IMR-90 (cell line): ENCODE results near the gene CD96. TPM values are rescaled to one million over a fixed set of nuclear protein-coding genes. Genes with fewer than 3 reads are reported as not detected.

ENCODE experiments used
- ATAC-seq: fragments of 200-7000 bp; cut with Tn5 transposase; 2 replicates; pipeline ENCODE4 v1.9.1; 2020; ENCODE audit warnings: low read depth, mild to moderate bottlenecking, moderate library complexity
- BruUV-seq: library from RNA; stranded (reverse); fragments of 400-500 nt; replicated peaks from 2 replicates; lab custom pipeline; 2021; lab: Mats Ljungman, UMichigan
- CTCF ChIA-PET: fragments of 300-600 bp; formaldehyde crosslinking; extraction: SDS; loops from one replicate; lab custom pipeline; 2021; ENCODE audit warnings: antibody characterized with exemption; lab: Yijun Ruan, JAX
- POLR2A ChIA-PET: fragments of 300-600 bp; sonication (Branson Sonifier 250); formaldehyde crosslinking; loops from one replicate; lab custom pipeline; 2022; ENCODE audit warnings: antibody characterized with exemption; ENCODE audit not compliant: unreplicated experiment; lab: Charles Lee
- DNase-seq: peaks from one replicate; pipeline ENCODE4 v3.0.0; 2013
- H2AFZ ChIP-seq: replicated peaks from 2 replicates; pipeline ENCODE3; 2013; ENCODE audit warnings: low read length, mild to moderate bottlenecking; ENCODE audit not compliant: poor library complexity
- H2AK5ac ChIP-seq: 2 replicates; pipeline ENCODE4 v1.6.1; 2013; ENCODE audit warnings: low read depth, low read length, inconsistent platforms
- H2AK9ac ChIP-seq: replicated peaks from 2 replicates; pipeline ENCODE3; 2013; ENCODE audit warnings: mild to moderate bottlenecking, low read depth, low read length, moderate library complexity; ENCODE audit not compliant: poor library complexity
- H2BK120ac ChIP-seq: 2 replicates; pipeline ENCODE4 v1.6.1; 2013; ENCODE audit warnings: low read depth, low read length, inconsistent platforms
- H2BK15ac ChIP-seq: 3 replicates; pipeline ENCODE4 v1.6.1; 2013; ENCODE audit warnings: low read depth, low read length, inconsistent platforms
- H2BK20ac ChIP-seq: 2 replicates; pipeline ENCODE4 v1.6.1; 2013; ENCODE audit warnings: low read depth, mild to moderate bottlenecking, inconsistent platforms, low read length, moderate library complexity
- H2BK5ac ChIP-seq: 2 replicates; pipeline ENCODE4 v1.6.1; 2013; ENCODE audit warnings: mild to moderate bottlenecking, low read depth, low read length, inconsistent platforms; ENCODE audit not compliant: poor library complexity, severe bottlenecking
- H3K14ac ChIP-seq: replicated peaks from 2 replicates; pipeline ENCODE4 v1.6.1; 2013; ENCODE audit warnings: low read depth, low read length, inconsistent platforms
- H3K18ac ChIP-seq: 2 replicates; pipeline ENCODE4 v1.6.1; 2013; ENCODE audit warnings: low read depth, low read length, control low read depth
- H3K23ac ChIP-seq: 2 replicates; pipeline ENCODE4 v1.6.1; 2013; ENCODE audit warnings: low read depth, low read length, inconsistent platforms
- H3K27ac ChIP-seq: 2 replicates; pipeline ENCODE4 v1.5.1; 2013; ENCODE audit warnings: mild to moderate bottlenecking, control low read depth, low read length; ENCODE audit not compliant: insufficient read depth
- H3K27me3 ChIP-seq: 2 replicates; pipeline ENCODE4 v1.6.1; 2013; ENCODE audit warnings: low read length; ENCODE audit not compliant: control insufficient read depth, insufficient read depth
- H3K36me3 ChIP-seq: 2 replicates; pipeline ENCODE4 v1.6.1; 2013; ENCODE audit warnings: low read length, mixed read lengths; ENCODE audit not compliant: control insufficient read depth, insufficient read depth
- H3K4ac ChIP-seq: 2 replicates; pipeline ENCODE4 v1.6.1; 2013; ENCODE audit warnings: low read depth, low read length, inconsistent platforms
- H3K4me1 ChIP-seq: 2 replicates; pipeline ENCODE4 v1.6.1; 2013; ENCODE audit warnings: low read length, mixed read lengths; ENCODE audit not compliant: control insufficient read depth, insufficient read depth
- H3K4me2 ChIP-seq: 2 replicates; pipeline ENCODE4 v1.6.1; 2013; ENCODE audit warnings: low read depth, mild to moderate bottlenecking, control low read depth, low read length, moderate library complexity
- H3K4me3 ChIP-seq: 2 replicates; pipeline ENCODE4 v1.5.1; 2013; ENCODE audit warnings: low read depth, mild to moderate bottlenecking, control low read depth, low read length, moderate library complexity; ENCODE audit not compliant: insufficient read depth
- H3K56ac ChIP-seq: 2 replicates; pipeline ENCODE4 v1.6.1; 2013; ENCODE audit warnings: low read length, inconsistent platforms; ENCODE audit not compliant: insufficient read depth; ENCODE audit errors: extremely low read depth
- H3K79me1 ChIP-seq, 2 experiments: 2 replicates each; pipeline ENCODE4 v1.6.1; 2013; ENCODE audit warnings: low read length in 2 of 2, inconsistent platforms in 1 of 2, low read depth in 1 of 2
- H3K9ac ChIP-seq: 2 replicates; pipeline ENCODE4 v1.6.1; 2013; ENCODE audit warnings: low read depth, low read length, control low read depth
- H3K9me1 ChIP-seq: 2 replicates; pipeline ENCODE4 v1.6.1; 2013; ENCODE audit warnings: low read length, inconsistent platforms; ENCODE audit not compliant: insufficient read depth
- H3K9me3 ChIP-seq: 2 replicates; pipeline ENCODE4 v1.6.1; 2013; ENCODE audit warnings: low read length; ENCODE audit not compliant: control insufficient read depth, insufficient read depth
- H4K20me1 ChIP-seq: 2 replicates; pipeline ENCODE4 v1.6.1; 2013; ENCODE audit warnings: low read length, inconsistent platforms; ENCODE audit not compliant: insufficient read depth
- H4K5ac ChIP-seq: 2 replicates; pipeline ENCODE4 v1.6.1; 2013; ENCODE audit warnings: mild to moderate bottlenecking, low read depth, low read length, control low read depth
- H4K8ac ChIP-seq, 2 experiments: 2 replicates each; pipeline ENCODE4 v1.6.1; 2013; ENCODE audit warnings: low read depth in 2 of 2, low read length in 2 of 2, control low read depth in 1 of 2, inconsistent platforms in 1 of 2
- H4K91ac ChIP-seq: 2 replicates; pipeline ENCODE4 v1.6.1; 2013; ENCODE audit warnings: low read depth, low read length, inconsistent platforms; ENCODE audit not compliant: insufficient read depth
- BHLHE40 ChIP-seq: fragments of 150-350 bp; IDR thresholded peaks from 2 replicates; pipeline ENCODE4 v1.6.1; 2016; ENCODE audit warnings: mild to moderate bottlenecking, low read depth, low read length
- CEBPB ChIP-seq: IDR thresholded peaks from 2 replicates; pipeline ENCODE4 v1.6.1; 2012; ENCODE audit warnings: low read depth, low read length, improper control_type of control experiment
- CHD1 ChIP-seq: IDR thresholded peaks from 2 replicates; pipeline ENCODE4 v1.6.1; 2012; ENCODE audit warnings: low read depth, low read length, improper control_type of control experiment
- FOS ChIP-seq: fragments of 150-350 bp; IDR thresholded peaks from 2 replicates; pipeline ENCODE4 v1.6.1; 2016; ENCODE audit warnings: low read depth, low read length
- MAFK ChIP-seq: IDR thresholded peaks from 2 replicates; pipeline ENCODE4 v1.6.1; 2012; ENCODE audit warnings: low read depth, low read length, improper control_type of control experiment
- MAZ ChIP-seq: IDR thresholded peaks from 2 replicates; pipeline ENCODE4 v1.6.1; 2012; ENCODE audit warnings: low read depth, mild to moderate bottlenecking, low read length, improper control_type of control experiment, moderate library complexity, borderline replicate concordance
- MXI1 ChIP-seq: IDR thresholded peaks from 2 replicates; pipeline ENCODE4 v1.6.1; 2012; ENCODE audit warnings: low read depth, mild to moderate bottlenecking, low read length, moderate library complexity, borderline replicate concordance
- NFE2L2 ChIP-seq: fragments of 150-350 bp; IDR thresholded peaks from 2 replicates; pipeline ENCODE4 v1.6.1; 2016; ENCODE audit warnings: low read depth, mild to moderate bottlenecking, low read length
- POLR2A ChIP-seq: IDR thresholded peaks from 2 replicates; pipeline ENCODE4 v1.6.1; 2012; ENCODE audit warnings: mild to moderate bottlenecking, low read depth, low read length
- RAD21 ChIP-seq: IDR thresholded peaks from 2 replicates; pipeline ENCODE4 v1.6.1; 2012; ENCODE audit warnings: low read length, improper control_type of control experiment
- RCOR1 ChIP-seq: IDR thresholded peaks from 2 replicates; pipeline ENCODE4 v1.6.1; 2012; ENCODE audit warnings: mild to moderate bottlenecking, low read length, improper control_type of control experiment; ENCODE audit not compliant: insufficient replicate concordance
- RFX5 ChIP-seq: IDR thresholded peaks from 2 replicates; pipeline ENCODE4 v1.8.0; 2012; ENCODE audit warnings: low read depth, mild to moderate bottlenecking, low read length, moderate library complexity
- SMC3 ChIP-seq: fragments of 150-350 bp; IDR thresholded peaks from 2 replicates; pipeline ENCODE4 v1.6.1; 2016; ENCODE audit warnings: low read depth, mild to moderate bottlenecking, antibody characterized with exemption, low read length, moderate library complexity
- WGBS, 2 experiments: methylation state at CpG; one replicate each; pipeline versions ENCODE4 v1.1.5 to v1.1.7; 2013; ENCODE audit warnings: missing lambda C conversion rate in 2 of 2; ENCODE audit not compliant: insufficient read length in 1 of 2; ENCODE audit errors: extremely low coverage in 2 of 2; 5-methylcytosine and 5-hydroxymethylcytosine counted together
- dilution Hi-C: fragments of 300-500 bp; cut with HindIII; formaldehyde crosslinking; loops from one replicate; pipeline ENCODE4 v1.14.3; 2018; ENCODE audit warnings: low sequenced_read_pairs; ENCODE audit not compliant: unreplicated experiment
- in situ Hi-C: fragments of 300-500 bp; cut with MboI; formaldehyde crosslinking; loops from 3 replicates; pipeline ENCODE4 v1.14.3; 2019; ENCODE audit warnings: low sequenced_read_pairs, inconsistent platforms, mixed read lengths
- intact Hi-C: fragments of 100-400 bp; cut with micrococcal nuclease; formaldehyde crosslinking; loops from 2 replicates; pipeline ENCODE4 v1.10.0; 2022
- polyA plus RNA-seq, 3 experiments: library from polyadenylated mRNA; depleted of rRNA; stranded (reverse); fragments of >200 nt; gene quantifications; 2 replicates each; pipeline ENCODE4 v1.2.3, GENCODE V29; 2012; ENCODE audit warnings: low replicate concordance in 1 of 3
- total RNA-seq: library from RNA; depleted of rRNA; stranded (reverse); fragments of >200 nt; gene quantifications from 2 replicates; pipeline ENCODE4 v1.2.3, GENCODE V29; 2012
- TF ChIP-seq, protein P1 (sequence below): fragments of 150-350 bp; IDR thresholded peaks from 2 replicates; pipeline ENCODE4 v1.6.1; 2016; ENCODE audit warnings: low read depth, mild to moderate bottlenecking, low read length, moderate library complexity, borderline replicate concordance
- TF ChIP-seq, protein P2 (sequence below): conservative IDR thresholded peaks from 2 replicates; pipeline ENCODE4 v1.5.1; 2012; ENCODE audit warnings: mild to moderate bottlenecking, low read depth, low read length, improper control_type of control experiment
- TF ChIP-seq, protein P3 (sequence below): fragments of 150-350 bp; IDR thresholded peaks from 2 replicates; pipeline ENCODE4 v1.6.1; 2017; ENCODE audit warnings: mild to moderate bottlenecking, antibody characterized with exemption, low read length, low read depth

The CD96 gene
- total and polyA plus RNA-seq, 2 of the 4 experiments (the other 2 are of a cell fraction): 0.05 to 0.18 TPM

DNA sequence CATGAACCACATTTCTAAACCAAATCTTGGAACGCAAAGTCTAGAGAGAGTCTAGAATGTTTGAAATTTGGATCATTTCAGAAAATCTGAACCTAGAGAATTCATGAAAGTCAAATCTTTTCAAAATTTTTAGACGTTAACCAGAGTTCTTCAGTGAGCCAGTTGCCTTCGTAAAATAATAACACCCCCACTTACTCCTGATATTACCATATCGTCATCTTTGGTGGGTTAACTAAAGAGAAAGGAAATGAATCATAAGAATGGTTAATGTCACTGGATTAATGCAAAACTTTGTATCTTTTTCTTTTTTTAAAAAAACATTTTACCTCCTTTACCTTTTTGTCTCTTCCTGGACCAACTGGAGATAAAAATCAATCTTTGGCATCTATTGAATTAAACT is 54.3 kb downstream of the CD96 start:
- H4K5ac ChIP-seq: no peak overlapping the region
- H3K14ac ChIP-seq: no peak overlapping the region
- in situ Hi-C loops (loop anchor here (25.0 kb wide), 2 partner anchors 266 to 366 kb away; partner anchors contain the start of gene PHLDB2), dilution Hi-C loops (no loop called here), intact Hi-C loops (no loop called here)
- no peak overlapping the region for H3K56ac ChIP-seq
- H3K36me3 ChIP-seq: no peaks in the 10 kb centered on the region
- peak overlapping the region; percentile 21 for H2BK5ac ChIP-seq
- ChIA-PET CTCF (no interaction called here), POLR2A (no interaction called here)
- DNase-seq (peak; percentile 13), ATAC-seq (no peak)
- H2BK15ac ChIP-seq: no peak overlapping the region
- H3K23ac ChIP-seq: no peak overlapping the region
- no peak overlapping the region for H3K18ac ChIP-seq
- no peaks in the 10 kb centered on the region for H3K27me3 ChIP-seq
- H4K20me1 ChIP-seq: no peaks in the 10 kb centered on the region
- peaks cover 23% of the 10 kb centered on the region for H3K4me1 ChIP-seq
- WGBS, 2 experiments: no CpG with 5 or more reads among the region's 4 CpGs
- 0 out of 4 replicates have a peak overlapping the region, but pooled peaks of 1 of the 2 experiments have one; percentile 2 for H4K8ac ChIP-seq
- H3K9me3 ChIP-seq: no peaks in the 10 kb centered on the region
- no peak overlapping the region for H4K91ac ChIP-seq
- TF ChIP-seq POLR2A (no peak), CEBPB (no peak), MAZ (no peak), RCOR1 (no peak), RAD21 (no peak), MAFK (no peak), NFE2L2 (no peak), BHLHE40 (no peak), RFX5 (no peak), SMC3 (no peak), FOS (no peak), MXI1 (no peak), CHD1 (no peak)
- TF ChIP-seq, protein P1, sequence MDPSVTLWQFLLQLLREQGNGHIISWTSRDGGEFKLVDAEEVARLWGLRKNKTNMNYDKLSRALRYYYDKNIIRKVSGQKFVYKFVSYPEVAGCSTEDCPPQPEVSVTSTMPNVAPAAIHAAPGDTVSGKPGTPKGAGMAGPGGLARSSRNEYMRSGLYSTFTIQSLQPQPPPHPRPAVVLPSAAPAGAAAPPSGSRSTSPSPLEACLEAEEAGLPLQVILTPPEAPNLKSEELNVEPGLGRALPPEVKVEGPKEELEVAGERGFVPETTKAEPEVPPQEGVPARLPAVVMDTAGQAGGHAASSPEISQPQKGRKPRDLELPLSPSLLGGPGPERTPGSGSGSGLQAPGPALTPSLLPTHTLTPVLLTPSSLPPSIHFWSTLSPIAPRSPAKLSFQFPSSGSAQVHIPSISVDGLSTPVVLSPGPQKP: no peak
- TF ChIP-seq, protein P2, sequence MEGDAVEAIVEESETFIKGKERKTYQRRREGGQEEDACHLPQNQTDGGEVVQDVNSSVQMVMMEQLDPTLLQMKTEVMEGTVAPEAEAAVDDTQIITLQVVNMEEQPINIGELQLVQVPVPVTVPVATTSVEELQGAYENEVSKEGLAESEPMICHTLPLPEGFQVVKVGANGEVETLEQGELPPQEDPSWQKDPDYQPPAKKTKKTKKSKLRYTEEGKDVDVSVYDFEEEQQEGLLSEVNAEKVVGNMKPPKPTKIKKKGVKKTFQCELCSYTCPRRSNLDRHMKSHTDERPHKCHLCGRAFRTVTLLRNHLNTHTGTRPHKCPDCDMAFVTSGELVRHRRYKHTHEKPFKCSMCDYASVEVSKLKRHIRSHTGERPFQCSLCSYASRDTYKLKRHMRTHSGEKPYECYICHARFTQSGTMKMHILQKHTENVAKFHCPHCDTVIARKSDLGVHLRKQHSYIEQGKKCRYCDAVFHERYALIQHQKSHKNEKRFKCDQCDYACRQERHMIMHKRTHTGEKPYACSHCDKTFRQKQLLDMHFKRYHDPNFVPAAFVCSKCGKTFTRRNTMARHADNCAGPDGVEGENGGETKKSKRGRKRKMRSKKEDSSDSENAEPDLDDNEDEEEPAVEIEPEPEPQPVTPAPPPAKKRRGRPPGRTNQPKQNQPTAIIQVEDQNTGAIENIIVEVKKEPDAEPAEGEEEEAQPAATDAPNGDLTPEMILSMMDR: no peak
- TF ChIP-seq, protein P3, sequence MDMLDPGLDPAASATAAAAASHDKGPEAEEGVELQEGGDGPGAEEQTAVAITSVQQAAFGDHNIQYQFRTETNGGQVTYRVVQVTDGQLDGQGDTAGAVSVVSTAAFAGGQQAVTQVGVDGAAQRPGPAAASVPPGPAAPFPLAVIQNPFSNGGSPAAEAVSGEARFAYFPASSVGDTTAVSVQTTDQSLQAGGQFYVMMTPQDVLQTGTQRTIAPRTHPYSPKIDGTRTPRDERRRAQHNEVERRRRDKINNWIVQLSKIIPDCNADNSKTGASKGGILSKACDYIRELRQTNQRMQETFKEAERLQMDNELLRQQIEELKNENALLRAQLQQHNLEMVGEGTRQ: no peak
- H3K27ac ChIP-seq: no peak overlapping the region
- peak overlapping the region; percentile 24; the same call in 1 of the 2 replicates for H2BK120ac ChIP-seq
- H3K9me1 ChIP-seq: peaks cover 24% of the 10 kb centered on the region
- H3K79me1 ChIP-seq: peaks cover 0 to 11% of the 10 kb centered on the region in 2 experiments; a peak in 2 of 4 replicates
- H3K4me2 ChIP-seq: no peak overlapping the region
- H2AK9ac ChIP-seq: no peak overlapping the region
- H2AK5ac ChIP-seq: no peak overlapping the region
- no peak overlapping the region for H3K4ac ChIP-seq
- no peak overlapping the region for H3K9ac ChIP-seq
- no peak overlapping the region for H3K4me3 ChIP-seq
- no peak overlapping the region for H2BK20ac ChIP-seq
- no peak overlapping the region for H2AFZ ChIP-seq
- BruUV-seq: no TSS peak
